DOHH2 (cell line): ENCODE data around the gene PHACTR1.

ENCODE experiments used
- H3F3A ChIP-seq: fragments of 200-600 bp; sonication (generic), shearing (Covaris generic); 2 replicates; pipeline ENCODE4 v1.6.0; 2016; ENCODE audit warnings: antibody characterized with exemption, mild to moderate bottlenecking; ENCODE audit not compliant: control insufficient read depth, insufficient read depth
- H3K27ac ChIP-seq: fragments of 200-600 bp; sonication (generic); 2 replicates; pipeline ENCODE4 v1.5.1; 2014; ENCODE audit warnings: low read depth, mild to moderate bottlenecking, low read length, moderate library complexity
- H3K27me3 ChIP-seq: fragments of 200-600 bp; sonication (generic); 2 replicates; pipeline ENCODE4 v1.6.1; 2014; ENCODE audit warnings: mild to moderate bottlenecking, low read length, mixed read lengths; ENCODE audit not compliant: control insufficient read depth
- H3K36me3 ChIP-seq: fragments of 200-600 bp; sonication (generic); 2 replicates; pipeline ENCODE4 v1.6.1; 2014; ENCODE audit warnings: mild to moderate bottlenecking, low read length, moderate library complexity, mixed read lengths; ENCODE audit not compliant: control insufficient read depth
- H3K4me1 ChIP-seq: fragments of 200-600 bp; sonication (generic); 2 replicates; pipeline ENCODE4 v1.6.1; 2014; ENCODE audit warnings: mild to moderate bottlenecking, low read length, mixed read lengths; ENCODE audit not compliant: control insufficient read depth
- H3K4me2 ChIP-seq: fragments of 200-600 bp; sonication (generic); 2 replicates; pipeline ENCODE4 v1.6.0; 2014; ENCODE audit warnings: mild to moderate bottlenecking, low read length, moderate library complexity
- H3K4me3 ChIP-seq: fragments of 200-600 bp; sonication (generic); 2 replicates; pipeline ENCODE4 v1.5.1; 2014; ENCODE audit warnings: mild to moderate bottlenecking, low read length, mixed read lengths
- H3K79me2 ChIP-seq: fragments of 200-600 bp; sonication (generic); 2 replicates; pipeline ENCODE4 v1.6.1; 2014; ENCODE audit warnings: mild to moderate bottlenecking, low read length, mixed read lengths; ENCODE audit not compliant: control insufficient read depth
- H3K9me2 ChIP-seq: fragments of 200-600 bp; sonication (generic); replicated peaks from 2 replicates; pipeline ENCODE4 v1.6.1; 2014; ENCODE audit warnings: mild to moderate bottlenecking, low read length, mixed read lengths; ENCODE audit not compliant: control insufficient read depth
- H3K9me3 ChIP-seq: fragments of 200-600 bp; sonication (generic); 2 replicates; pipeline ENCODE4 v1.6.1; 2014; ENCODE audit warnings: antibody characterized with exemption, low read length, mixed read lengths; ENCODE audit not compliant: control insufficient read depth, insufficient read depth
- H4K20me1 ChIP-seq: fragments of 200-600 bp; sonication (generic); 2 replicates; pipeline ENCODE4 v1.6.0; 2014; ENCODE audit warnings: low read depth, mild to moderate bottlenecking, antibody characterized with exemption, low read length, moderate library complexity; ENCODE audit not compliant: control insufficient read depth, insufficient read depth
- EZH2phosphoT487 ChIP-seq: fragments of 200-600 bp; sonication (generic); IDR thresholded peaks from 2 replicates; pipeline ENCODE4 v1.6.1; 2017; ENCODE audit warnings: borderline replicate concordance, mild to moderate bottlenecking, antibody characterized with exemption, low read length, moderate library complexity, mixed read lengths
- TF ChIP-seq, protein P1 (sequence below): fragments of 200-600 bp; sonication (generic); IDR thresholded peaks from one replicate; pipeline ENCODE4 v1.5.1; 2014; ENCODE audit warnings: antibody characterized with exemption, mild to moderate bottlenecking, low read depth, low read length; ENCODE audit not compliant: poor library complexity, severe bottlenecking

PHACTR1 gene

DNA sequence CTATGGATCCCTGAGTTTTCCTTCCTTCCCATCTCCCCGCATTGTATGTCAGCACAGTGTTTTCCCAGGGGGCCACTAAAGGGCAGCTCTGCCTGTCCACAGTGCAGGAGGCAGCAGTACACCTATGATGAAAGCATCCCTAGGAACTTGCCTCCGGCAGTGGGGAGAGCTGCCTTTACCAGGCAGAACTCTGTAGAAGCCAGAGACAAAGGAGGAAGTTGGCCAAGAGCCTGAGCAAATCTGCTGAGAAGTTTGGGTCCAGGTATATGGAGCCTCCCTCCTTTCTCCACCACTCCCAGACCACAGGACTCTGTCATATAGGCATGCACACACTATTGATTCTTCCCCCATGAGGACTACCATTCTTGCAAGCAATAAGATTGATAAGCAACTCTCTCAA lies 329.1 kb downstream of the PHACTR1 start:
- no peaks in the 10 kb centered on the region for H3K4me1 ChIP-seq
- no peak overlapping the region for H3K4me3 ChIP-seq
- no peaks in the 10 kb centered on the region for H4K20me1 ChIP-seq
- no peaks in the 10 kb centered on the region for H3K36me3 ChIP-seq
- no peaks in the 10 kb centered on the region for H3K9me3 ChIP-seq
- no peaks in the 10 kb centered on the region for H3K79me2 ChIP-seq
- no peak overlapping the region for H3K4me2 ChIP-seq
- no peaks in the 10 kb centered on the region for H3K27me3 ChIP-seq
- TF ChIP-seq, protein P1, sequence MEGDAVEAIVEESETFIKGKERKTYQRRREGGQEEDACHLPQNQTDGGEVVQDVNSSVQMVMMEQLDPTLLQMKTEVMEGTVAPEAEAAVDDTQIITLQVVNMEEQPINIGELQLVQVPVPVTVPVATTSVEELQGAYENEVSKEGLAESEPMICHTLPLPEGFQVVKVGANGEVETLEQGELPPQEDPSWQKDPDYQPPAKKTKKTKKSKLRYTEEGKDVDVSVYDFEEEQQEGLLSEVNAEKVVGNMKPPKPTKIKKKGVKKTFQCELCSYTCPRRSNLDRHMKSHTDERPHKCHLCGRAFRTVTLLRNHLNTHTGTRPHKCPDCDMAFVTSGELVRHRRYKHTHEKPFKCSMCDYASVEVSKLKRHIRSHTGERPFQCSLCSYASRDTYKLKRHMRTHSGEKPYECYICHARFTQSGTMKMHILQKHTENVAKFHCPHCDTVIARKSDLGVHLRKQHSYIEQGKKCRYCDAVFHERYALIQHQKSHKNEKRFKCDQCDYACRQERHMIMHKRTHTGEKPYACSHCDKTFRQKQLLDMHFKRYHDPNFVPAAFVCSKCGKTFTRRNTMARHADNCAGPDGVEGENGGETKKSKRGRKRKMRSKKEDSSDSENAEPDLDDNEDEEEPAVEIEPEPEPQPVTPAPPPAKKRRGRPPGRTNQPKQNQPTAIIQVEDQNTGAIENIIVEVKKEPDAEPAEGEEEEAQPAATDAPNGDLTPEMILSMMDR, result no peak
- TF ChIP-seq EZH2phosphoT487, result no peak
- H3F3A ChIP-seq, result no peaks in the 10 kb centered on the region
- no peak overlapping the region for H3K27ac ChIP-seq
- H3K9me2 ChIP-seq, result no peaks in the 10 kb centered on the region

DNA sequence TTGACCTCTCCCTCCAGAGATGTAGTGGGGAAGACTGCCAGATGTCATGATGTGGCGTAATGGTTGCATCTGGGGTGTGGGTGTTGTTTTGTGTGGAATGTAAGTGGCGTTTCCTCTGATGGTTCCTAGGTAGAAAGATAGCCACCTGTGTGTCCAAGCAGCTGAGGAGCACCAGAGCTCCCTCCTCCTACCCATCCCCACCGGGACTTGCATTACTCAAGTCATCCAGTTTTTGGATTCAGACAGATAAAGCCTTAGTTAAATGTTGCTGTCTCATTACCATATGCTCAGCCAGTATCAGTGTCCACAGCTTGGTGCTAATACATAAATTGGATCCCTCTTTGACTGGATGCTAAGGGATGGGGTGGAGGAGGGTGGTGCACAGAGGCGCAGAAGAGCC lies 329.5 kb downstream of the PHACTR1 start:
- H3K9me2 ChIP-seq, result no peaks in the 10 kb centered on the region
- no peak overlapping the region for H3K4me3 ChIP-seq
- no peaks in the 10 kb centered on the region for H4K20me1 ChIP-seq
- no peaks in the 10 kb centered on the region for H3K36me3 ChIP-seq
- no peak for TF ChIP-seq EZH2phosphoT487
- TF ChIP-seq, protein P1, result no peak
- no peak overlapping the region for H3K4me2 ChIP-seq
- no peaks in the 10 kb centered on the region for H3K4me1 ChIP-seq
- H3K79me2 ChIP-seq, result no peaks in the 10 kb centered on the region
- H3F3A ChIP-seq, result no peaks in the 10 kb centered on the region
- H3K27ac ChIP-seq, result no peak overlapping the region
- no peaks in the 10 kb centered on the region for H3K27me3 ChIP-seq
- no peaks in the 10 kb centered on the region for H3K9me3 ChIP-seq

DNA sequence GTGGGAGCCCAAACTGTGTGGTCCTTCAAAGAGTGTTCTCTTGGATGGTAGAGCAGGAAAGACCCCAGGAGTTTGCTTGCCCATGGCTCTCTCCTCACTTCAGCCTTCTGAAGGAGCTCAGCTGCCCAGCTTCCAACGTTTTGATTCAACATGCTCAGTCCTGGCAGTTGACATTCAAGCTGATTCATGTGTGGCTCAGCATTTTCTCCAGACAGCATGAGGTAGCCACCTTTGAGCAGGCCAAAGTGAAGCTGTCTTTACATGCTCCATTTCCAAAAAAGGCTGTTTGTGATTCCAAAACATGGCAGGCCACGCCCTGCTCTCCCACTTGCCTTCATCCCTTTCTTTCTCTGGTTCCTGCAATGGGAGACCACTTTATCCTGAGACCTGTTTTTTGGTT lies 331.5 kb downstream of the PHACTR1 start:
- Histone ChIP-seq H3K4me3 (no peak overlapping the region), H3K79me2 (no peaks in the 10 kb centered on the region), H3K4me1 (no peaks in the 10 kb centered on the region), H3K9me2 (no peaks in the 10 kb centered on the region), H3K9me3 (no peaks in the 10 kb centered on the region), H3K27ac (no peak overlapping the region), H3K4me2 (no peak overlapping the region), H3K27me3 (no peaks in the 10 kb centered on the region), H3F3A (no peaks in the 10 kb centered on the region), H3K36me3 (no peaks in the 10 kb centered on the region), H4K20me1 (no peaks in the 10 kb centered on the region)
- TF ChIP-seq, protein P1, result no peak
- TF ChIP-seq EZH2phosphoT487, result no peak
